ES-I3 (cell line): ENCODE data around the gene EML6.

Experiments
- H3K36me3 ChIP-seq: 2 replicates; pipeline ENCODE4 v1.6.1; 2013; ENCODE audit warnings: mild to moderate bottlenecking, low read length, control low read depth, moderate library complexity; ENCODE audit not compliant: insufficient read depth
- H3K4me1 ChIP-seq: 2 replicates; pipeline ENCODE4 v1.6.1; 2013; ENCODE audit warnings: mild to moderate bottlenecking, control low read depth, low read length; ENCODE audit not compliant: insufficient read depth
- H3K9ac ChIP-seq: 2 replicates; pipeline ENCODE4 v1.6.1; 2013; ENCODE audit warnings: low read depth, mild to moderate bottlenecking, low read length, moderate library complexity
- H3K9me3 ChIP-seq: 2 replicates; pipeline ENCODE4 v1.6.1; 2013; ENCODE audit warnings: mild to moderate bottlenecking, low read length, moderate library complexity; ENCODE audit not compliant: control insufficient read depth, insufficient read depth

The EML6 gene

GRCh38 chr2:54891909-54892308 is 168.4 kb downstream of the EML6 start:
- H3K9me3 ChIP-seq: peaks cover 2% of the 10 kb centered on the region; the same call in 1 of the 2 replicates
- no peaks in the 10 kb centered on the region for H3K4me1 ChIP-seq
- H3K36me3 ChIP-seq: no peaks in the 10 kb centered on the region
- no peak overlapping the region for H3K9ac ChIP-seq

- Histone ChIP-seq H3K9ac (no peak overlapping the region), H3K36me3 (no peaks in the 10 kb centered on the region), H3K4me1 (no peaks in the 10 kb centered on the region), H3K9me3 (no peaks in the 10 kb centered on the region; the same call in 1 of the 2 replicates)
Measured at GRCh38 chr2:54894467-54894866, 171.0 kb downstream of the EML6 start.

GRCh38 chr2:54895730-54896129 is 172.3 kb downstream of the EML6 start:
- Histone ChIP-seq H3K9me3 (no peaks in the 10 kb centered on the region; the same call in 1 of the 2 replicates), H3K36me3 (no peaks in the 10 kb centered on the region), H3K4me1 (no peaks in the 10 kb centered on the region), H3K9ac (no peak overlapping the region)

GRCh38 chr2:54897420-54898310 is 174.2 kb downstream of the EML6 start:
- Histone ChIP-seq H3K9ac (no peak overlapping the region), H3K36me3 (no peaks in the 10 kb centered on the region), H3K4me1 (no peaks in the 10 kb centered on the region), H3K9me3 (no peaks in the 10 kb centered on the region; the same call in 1 of the 2 replicates)

- H3K36me3 ChIP-seq: no peaks in the 10 kb centered on the region
- no peak overlapping the region for H3K9ac ChIP-seq
- H3K4me1 ChIP-seq: no peaks in the 10 kb centered on the region
- no peaks in the 10 kb centered on the region; the same call in 1 of the 2 replicates for H3K9me3 ChIP-seq
Measured at GRCh38 chr2:54898456-54899226, 175.2 kb downstream of the EML6 start.

- H3K4me1 ChIP-seq: no peaks in the 10 kb centered on the region
- H3K9me3 ChIP-seq: no peaks in the 10 kb centered on the region; the same call in 1 of the 2 replicates
- H3K9ac ChIP-seq: no peak overlapping the region
- no peaks in the 10 kb centered on the region for H3K36me3 ChIP-seq
Measured at GRCh38 chr2:54899576-54900200, 176.2 kb downstream of the EML6 start.

- Histone ChIP-seq H3K9me3 (no peaks in the 10 kb centered on the region), H3K9ac (no peak overlapping the region), H3K36me3 (no peaks in the 10 kb centered on the region), H3K4me1 (no peaks in the 10 kb centered on the region)
Measured at GRCh38 chr2:54901224-54901986, 177.9 kb downstream of the EML6 start.

GRCh38 chr2:54902763-54903162 is 179.3 kb downstream of the EML6 start:
- Histone ChIP-seq H3K4me1 (no peaks in the 10 kb centered on the region), H3K36me3 (no peaks in the 10 kb centered on the region), H3K9ac (no peak overlapping the region), H3K9me3 (no peaks in the 10 kb centered on the region)

GRCh38 chr2:54903736-54904554 is 180.5 kb downstream of the EML6 start:
- H3K9me3 ChIP-seq: no peaks in the 10 kb centered on the region
- H3K4me1 ChIP-seq: no peaks in the 10 kb centered on the region
- no peak overlapping the region for H3K9ac ChIP-seq
- H3K36me3 ChIP-seq: no peaks in the 10 kb centered on the region

GRCh38 chr2:54904836-54905235 is 181.4 kb downstream of the EML6 start:
- Histone ChIP-seq H3K9me3 (no peaks in the 10 kb centered on the region), H3K36me3 (no peaks in the 10 kb centered on the region), H3K4me1 (no peaks in the 10 kb centered on the region), H3K9ac (no peak overlapping the region)

GRCh38 chr2:54906716-54907115 is 183.3 kb downstream of the EML6 start:
- Histone ChIP-seq H3K9me3 (no peaks in the 10 kb centered on the region), H3K36me3 (no peaks in the 10 kb centered on the region), H3K4me1 (no peaks in the 10 kb centered on the region), H3K9ac (no peak overlapping the region)

- Histone ChIP-seq H3K9ac (no peak overlapping the region), H3K4me1 (no peaks in the 10 kb centered on the region), H3K9me3 (no peaks in the 10 kb centered on the region), H3K36me3 (no peaks in the 10 kb centered on the region)
Measured at GRCh38 chr2:54907663-54908062, 184.2 kb downstream of the EML6 start.

- Histone ChIP-seq H3K4me1 (no peaks in the 10 kb centered on the region), H3K9ac (no peak overlapping the region), H3K9me3 (no peaks in the 10 kb centered on the region), H3K36me3 (no peaks in the 10 kb centered on the region)
Measured at GRCh38 chr2:54908591-54908990, 185.1 kb downstream of the EML6 start.
